ENCODE measurements around the gene MESP1.
A peak's percentile ranks its signal among the peaks of the same experiment; 100 is the strongest.
"Not testable (repeated sequence)": the region's sequence is repeated elsewhere in the genome, so short reads cannot be mapped to it uniquely, and the experiment has no call there.

Gene MESP1, protein sequence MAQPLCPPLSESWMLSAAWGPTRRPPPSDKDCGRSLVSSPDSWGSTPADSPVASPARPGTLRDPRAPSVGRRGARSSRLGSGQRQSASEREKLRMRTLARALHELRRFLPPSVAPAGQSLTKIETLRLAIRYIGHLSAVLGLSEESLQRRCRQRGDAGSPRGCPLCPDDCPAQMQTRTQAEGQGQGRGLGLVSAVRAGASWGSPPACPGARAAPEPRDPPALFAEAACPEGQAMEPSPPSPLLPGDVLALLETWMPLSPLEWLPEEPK

GRCh38 chr15:89750560-89751542, at the start of gene MESP1:
MESP1 (minus strand) TSS chr15:89751249; CDS start chr15:89751231, 18 bp downstream.
- peak; percentile 94 for DNase-seq

GRCh38 chr15:89799918-89800498, 49.0 kb upstream of the MESP1 start:
- no peak for DNase-seq

GRCh38 chr15:89799011-89799911, 48.2 kb upstream of the MESP1 start:
- DNase-seq, result no peak

DNA sequence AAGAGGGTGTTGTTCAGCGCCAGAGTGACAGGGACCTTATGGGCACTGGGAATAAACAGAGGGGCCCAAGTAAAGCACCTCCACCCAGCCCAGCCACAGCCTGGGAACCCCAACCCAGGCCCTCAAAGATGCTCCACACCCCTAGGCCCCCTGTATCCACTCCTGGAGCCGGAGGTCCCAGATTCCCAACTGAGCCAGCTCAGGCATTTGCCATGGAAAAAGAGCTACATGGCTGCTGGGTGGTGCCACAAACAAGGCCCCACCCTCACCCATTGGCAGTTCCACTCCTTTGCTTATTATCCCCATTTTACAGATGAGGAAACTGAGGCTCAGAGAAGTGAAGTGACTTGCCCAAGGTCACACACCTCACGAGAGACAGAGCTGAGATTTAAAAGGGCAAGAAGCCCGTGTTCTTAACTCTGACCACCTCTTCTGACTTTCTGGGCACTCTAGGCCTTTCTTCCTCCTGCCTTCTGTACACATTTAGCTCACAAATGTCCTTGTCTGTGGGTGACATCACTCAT, 46.7 kb upstream of the MESP1 start:
- no peak for DNase-seq

GRCh38 chr15:89795996-89796395, 44.9 kb upstream of the MESP1 start:
- DNase-seq, result no peak

- no peak for DNase-seq
Observed at GRCh38 chr15:89794627-89795241, 43.7 kb upstream of the MESP1 start.

- DNase-seq, result no peak
Observed at GRCh38 chr15:89792106-89792805, 41.2 kb upstream of the MESP1 start.

DNA sequence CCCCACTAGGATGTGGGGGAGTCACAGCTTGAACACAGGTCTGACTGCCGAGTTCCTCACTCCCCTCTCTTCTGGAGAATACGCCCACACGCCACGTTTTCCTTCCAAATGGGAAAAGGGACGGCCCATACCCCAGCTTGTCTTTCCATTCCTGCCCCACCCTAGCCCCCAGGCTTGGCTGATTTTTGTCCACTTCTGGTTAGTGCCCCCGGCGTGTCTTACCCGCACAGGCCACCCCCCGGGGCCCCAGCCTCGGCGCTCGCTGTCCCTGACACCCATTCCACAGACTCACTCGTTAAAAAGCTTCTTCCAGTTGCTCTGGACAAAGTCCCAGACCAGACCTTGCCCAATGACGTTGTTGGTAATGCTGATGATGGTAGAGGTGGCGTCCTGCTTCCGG, 39.6 kb upstream of the MESP1 start:
- no peak for DNase-seq

DNA sequence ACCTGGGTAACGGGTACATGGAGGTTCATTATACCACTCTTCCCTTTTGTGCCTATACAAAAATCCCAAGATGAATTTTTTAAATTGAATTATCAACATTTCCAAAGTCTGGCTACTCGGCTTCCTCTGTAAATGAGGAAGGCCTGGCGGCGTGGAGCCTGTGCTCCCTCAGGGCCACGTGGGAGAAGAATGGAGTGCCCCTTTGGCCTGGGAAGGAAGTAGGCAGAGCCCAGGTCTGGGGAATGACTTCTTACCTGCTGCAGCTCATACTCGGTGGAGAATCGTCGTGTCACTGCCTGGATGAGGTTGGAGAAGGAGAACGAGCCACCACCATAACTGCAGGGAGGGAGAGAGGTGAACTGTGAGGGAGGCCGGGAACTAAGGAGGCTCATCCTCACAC, 39.2 kb upstream of the MESP1 start:
- DNase-seq, result no peak

DNA sequence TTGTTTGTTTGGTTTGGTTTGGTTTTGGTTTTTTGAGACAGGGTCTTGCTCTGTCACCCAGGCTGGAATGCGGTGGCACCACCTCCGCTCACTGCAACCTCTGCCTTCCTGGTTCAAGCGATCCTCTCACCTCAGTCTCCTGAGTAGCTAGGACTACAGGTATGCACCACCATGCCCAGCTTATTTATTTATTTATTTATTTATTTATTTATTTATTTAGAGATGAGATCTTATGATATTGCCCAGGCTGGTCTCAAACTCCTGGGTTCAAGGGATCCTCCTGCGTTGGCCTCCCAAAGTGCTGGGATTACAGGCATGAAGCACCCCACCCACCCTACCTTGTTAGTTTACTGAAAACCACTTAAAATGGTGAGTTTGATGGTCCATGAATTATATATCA, 37.5 kb upstream of the MESP1 start:
- not testable (repeated sequence) for DNase-seq

- no peak for DNase-seq
Observed at GRCh38 chr15:89787944-89788343, 36.9 kb upstream of the MESP1 start.

DNA sequence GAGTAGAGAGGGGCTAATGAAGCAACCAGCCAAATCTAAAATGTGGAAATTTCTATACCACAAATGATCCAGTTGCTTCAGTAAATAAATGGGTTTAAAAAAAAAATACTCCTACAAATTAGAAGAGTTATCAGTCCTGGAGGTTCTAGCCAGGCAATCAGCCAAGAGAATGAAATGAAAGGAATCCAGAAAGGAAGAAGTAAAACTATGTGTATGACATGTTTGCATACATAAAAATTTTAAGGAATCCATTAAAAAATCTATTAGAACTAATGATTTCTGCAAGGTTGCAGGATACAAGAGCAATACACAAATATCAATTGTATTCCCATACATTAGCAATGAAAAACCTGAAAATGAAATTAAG, 34.7 kb upstream of the MESP1 start:
- DNase-seq, result no peak

DNA sequence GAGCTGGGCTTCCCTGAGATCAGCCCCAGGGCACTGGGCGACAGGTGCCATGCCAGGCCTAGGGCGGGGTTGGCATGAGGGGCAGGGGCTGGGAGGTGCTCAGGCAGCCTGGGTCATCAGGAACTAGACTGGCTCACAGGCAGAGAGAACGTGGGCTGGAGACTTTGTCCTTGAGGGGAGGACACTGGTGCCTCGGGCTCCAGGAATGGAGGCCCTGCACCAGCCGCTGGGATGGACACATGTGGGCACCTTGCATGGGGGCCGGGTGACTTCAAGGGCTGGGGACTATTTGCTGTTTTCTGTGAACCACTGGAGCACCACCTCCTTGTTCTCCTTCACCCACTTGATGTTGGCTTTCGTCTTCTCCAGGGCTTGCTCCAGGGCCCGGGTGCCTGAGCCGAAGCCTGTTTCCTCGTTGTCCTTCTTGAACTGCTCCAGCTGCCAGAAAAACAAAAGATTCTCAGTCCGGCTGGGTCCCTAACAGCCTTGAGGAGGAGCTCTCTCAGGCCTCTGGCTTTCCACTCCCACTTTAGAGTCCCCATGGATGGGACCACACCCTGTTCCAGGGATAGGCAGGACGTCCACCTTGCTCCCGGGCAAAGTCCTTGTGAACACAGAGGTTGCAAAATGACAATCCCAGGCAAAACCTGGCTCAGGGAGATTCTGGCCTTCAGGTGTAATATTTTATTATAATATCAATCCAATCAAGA, 34.2 kb upstream of the MESP1 start:
- DNase-seq, result no peak

- no peak for DNase-seq
Observed at GRCh38 chr15:89784686-89784960, 33.6 kb upstream of the MESP1 start.

DNA sequence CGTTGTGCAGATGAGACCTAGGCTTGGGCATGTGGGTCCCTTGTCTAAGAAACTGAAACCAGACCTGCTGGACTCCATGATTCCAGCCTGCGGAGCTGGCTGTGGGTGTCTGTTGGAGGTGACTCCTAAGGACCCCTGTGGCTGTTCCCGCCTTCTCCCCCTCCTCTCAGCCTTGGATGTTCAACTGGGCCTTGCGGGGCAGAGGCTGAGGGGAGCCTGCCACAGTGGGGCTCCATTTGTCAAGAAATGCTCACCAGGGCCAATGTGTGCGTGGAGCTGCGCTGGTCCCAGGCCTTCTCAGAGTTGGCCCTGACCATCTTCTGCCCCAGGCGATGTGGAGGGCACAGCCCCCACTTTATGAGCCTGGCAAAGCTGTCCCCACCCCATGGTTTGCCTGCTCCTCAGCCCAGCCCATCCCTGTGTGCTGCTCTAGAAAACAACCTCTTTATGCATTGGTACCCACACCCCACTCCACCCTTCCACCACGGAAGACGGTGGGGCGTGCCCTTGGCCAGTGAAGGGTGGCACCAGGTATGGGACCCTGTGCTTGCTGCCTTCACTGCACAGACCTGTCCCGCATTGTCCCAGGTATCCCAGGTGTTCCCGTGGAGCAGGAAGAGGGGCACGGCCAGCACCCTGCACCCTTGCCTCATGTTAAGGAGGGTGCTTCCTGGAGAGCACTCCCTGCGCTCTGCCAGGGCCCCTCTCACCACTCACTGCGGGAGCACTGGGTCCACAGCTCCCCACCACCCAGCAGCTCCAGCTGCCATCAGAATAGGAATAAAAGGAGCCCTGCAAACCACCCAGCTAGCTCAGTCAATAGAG, 33.0 kb upstream of the MESP1 start:
- no peak for DNase-seq

DNA sequence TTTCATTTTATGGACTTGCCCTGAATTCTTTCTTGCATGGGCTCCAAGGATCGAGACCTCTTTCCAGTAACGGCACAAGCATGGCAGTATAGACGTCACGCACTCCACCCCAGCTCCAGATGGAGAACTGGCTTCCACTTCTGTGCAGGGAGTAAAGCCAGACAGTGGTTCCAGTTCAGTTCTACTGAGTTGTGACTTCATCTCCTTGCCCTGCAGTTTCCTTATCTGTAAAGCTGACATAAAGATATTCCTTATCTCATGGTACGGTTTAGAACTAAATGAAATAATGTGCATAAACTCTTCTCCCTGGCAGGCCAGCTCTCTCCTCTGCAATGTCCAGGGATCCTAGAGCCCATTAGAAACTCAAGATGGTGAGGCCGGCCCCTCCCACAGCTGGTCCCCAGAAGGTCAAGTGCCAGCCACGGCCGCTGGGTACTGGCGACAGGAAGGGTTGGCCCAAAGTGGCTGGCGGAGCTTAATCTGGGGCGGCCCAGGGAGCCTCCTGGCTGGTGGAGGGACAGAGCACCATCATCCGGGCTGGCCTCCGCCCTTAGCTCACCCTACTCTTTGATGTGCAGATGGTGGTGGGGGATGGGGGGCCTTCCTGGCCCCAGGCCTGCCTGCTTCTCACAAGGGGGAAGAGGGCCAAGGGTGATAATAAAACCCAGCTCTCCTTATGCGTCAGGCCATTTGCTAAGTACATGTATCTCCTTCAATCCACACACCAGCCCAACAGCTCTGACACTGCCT, 32.2 kb upstream of the MESP1 start:
- no peak for DNase-seq

GRCh38 chr15:89782619-89782950, 31.5 kb upstream of the MESP1 start:
- DNase-seq, result not testable (repeated sequence)

DNA sequence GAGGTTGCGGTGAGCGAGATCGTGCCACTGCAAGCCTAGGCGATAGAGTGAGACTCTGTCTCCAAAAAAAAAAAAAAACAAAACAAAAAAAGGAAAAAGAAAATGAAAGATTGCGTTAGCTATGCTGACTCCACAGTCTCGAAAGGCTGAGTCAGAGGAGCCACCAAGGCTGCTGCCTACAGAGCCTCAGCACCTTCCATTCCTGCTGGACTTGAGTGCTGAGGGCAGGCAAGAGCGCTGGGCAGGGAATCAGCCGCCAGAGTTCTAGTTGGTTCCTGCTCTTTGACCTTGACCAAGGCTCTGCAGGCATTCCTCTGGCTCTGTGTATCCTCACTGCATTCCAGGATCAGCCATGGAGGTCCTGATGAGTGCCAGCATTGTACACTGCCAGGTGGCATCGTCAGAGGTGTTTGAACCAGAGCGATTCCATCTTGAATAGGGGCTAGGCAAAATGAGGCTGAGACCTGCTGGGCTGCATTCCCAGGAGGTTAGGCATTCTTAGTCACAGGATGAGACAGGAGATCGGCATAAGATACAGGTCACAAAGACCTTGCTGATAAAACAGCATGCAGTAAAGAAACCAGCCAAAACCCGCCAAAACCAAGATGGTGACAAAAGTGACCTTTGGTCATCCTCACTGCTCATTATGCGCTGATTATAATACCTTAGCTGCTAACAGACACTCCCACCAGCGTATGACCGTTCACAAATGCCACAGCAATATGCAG, 31.0 kb upstream of the MESP1 start:
- DNase-seq, result no peak

DNA sequence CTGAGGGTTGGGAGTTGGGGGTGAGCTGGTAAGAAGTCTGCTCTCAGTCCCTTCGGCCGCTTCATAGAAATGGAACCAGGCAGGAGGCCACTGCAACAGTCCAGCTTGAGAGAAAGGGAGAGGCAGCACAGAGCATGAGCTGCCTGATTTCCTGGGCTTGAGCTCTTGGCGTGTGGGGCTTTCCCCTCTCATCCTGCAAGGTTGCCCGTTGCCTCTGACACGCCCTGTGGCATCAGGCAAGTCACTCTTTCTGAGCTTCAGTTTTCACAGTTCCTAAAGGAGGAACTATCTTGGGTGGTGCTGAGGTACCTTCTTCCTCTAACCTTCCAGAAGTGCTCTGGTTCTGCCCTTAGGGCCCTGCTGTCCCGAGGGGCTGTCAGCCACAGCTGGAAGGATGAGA, 30.0 kb upstream of the MESP1 start:
- DNase-seq, result no peak
